Esophagus muscularis mucosa (tissue), 3 donors: ENCODE results near the gene CALD1.

Source experiments
- CTCF ChIP-seq, 3 experiments: fragments of 200-600 bp in 2 of 3; fragments of 450-650 bp in 1 of 3; sonication (generic) in 2 of 3; IDR thresholded peaks; one replicate each; pipeline ENCODE4 v1.5.1; 2017 to 2019; ENCODE audit warnings: antibody characterized with exemption in 3 of 3, mild to moderate bottlenecking in 2 of 3, moderate library complexity in 1 of 3
- POLR2A ChIP-seq: fragments of 450-650 bp; IDR thresholded peaks from one replicate; pipeline ENCODE4 v1.6.1; 2017; ENCODE audit warnings: antibody characterized with exemption, moderate library complexity, mild to moderate bottlenecking, low read depth
- POLR2AphosphoS5 ChIP-seq, 2 donors: sonication (generic); formaldehyde crosslinking; IDR thresholded peaks; one replicate each; pipeline ENCODE4 v1.6.1; 2017; ENCODE audit warnings: antibody characterized with exemption in 2 of 2

GRCh38 chr7:134891696-134892678 lies 112.6 kb downstream of the CALD1 start:
- no peak for TF ChIP-seq CTCF (IDR thresholded peaks at IDR 0.05)
- no peak for TF ChIP-seq POLR2AphosphoS5 (IDR thresholded peaks at IDR 0.05)
- no peak for TF ChIP-seq POLR2A
